Neural cell (in vitro differentiated cells): ENCODE data around the gene MTG1.

Source experiments
- CTCF ChIP-seq: fragments of 450-650 bp; IDR thresholded peaks from 2 replicates; pipeline ENCODE4 v1.5.1; 2014; ENCODE audit warnings: antibody characterized with exemption, mild to moderate bottlenecking, moderate library complexity; ENCODE audit not compliant: poor library complexity, severe bottlenecking
- EZH2 ChIP-seq: fragments of 200-600, 300-800 bp; shearing (Covaris generic), sonication (generic); IDR thresholded peaks from 2 replicates; pipeline ENCODE4 v1.6.1; 2014; ENCODE audit warnings: antibody characterized with exemption, low read length, borderline replicate concordance, mild to moderate bottlenecking; ENCODE audit not compliant: insufficient read depth, poor library complexity, severe bottlenecking
- POLR2AphosphoS5 ChIP-seq: IDR thresholded peaks from 2 replicates; pipeline ENCODE4 v1.6.1; 2012
- SMC3 ChIP-seq: fragments of 450-650 bp; conservative IDR thresholded peaks from 2 replicates; pipeline ENCODE4 v1.6.1; 2014; ENCODE audit warnings: antibody characterized with exemption, mild to moderate bottlenecking, moderate library complexity; ENCODE audit not compliant: poor library complexity

GRCh38 chr10:133418289-133418993 lies 24.5 kb downstream of the MTG1 start:
- TF ChIP-seq POLR2AphosphoS5: no peak
- TF ChIP-seq EZH2: no peak
- TF ChIP-seq CTCF: no peak
- TF ChIP-seq SMC3: no peak
